Loucy (cell line): Measurements from ENCODE around the gene TEKT3.

Experiments
- H2AFZ ChIP-seq: fragments of 200-600 bp; sonication (generic); 2 replicates; pipeline ENCODE4 v1.6.0; 2016; ENCODE audit warnings: antibody characterized with exemption, mild to moderate bottlenecking, low read length, moderate library complexity
- H3F3A ChIP-seq: fragments of 200-600 bp; 2 replicates; pipeline ENCODE4 v1.6.0; 2016; ENCODE audit warnings: antibody characterized with exemption, low read depth, mild to moderate bottlenecking
- H3K27me3 ChIP-seq: fragments of 200-600 bp; sonication (generic); 2 replicates; pipeline ENCODE4 v1.6.1; 2014; ENCODE audit warnings: low read length, mild to moderate bottlenecking; ENCODE audit not compliant: insufficient read depth, poor library complexity, severe bottlenecking
- H3K36me3 ChIP-seq: fragments of 200-600 bp; sonication (generic); 2 replicates; pipeline ENCODE4 v1.6.1; 2016; ENCODE audit warnings: low read length; ENCODE audit not compliant: insufficient read depth
- H3K4me1 ChIP-seq: fragments of 200-600 bp; sonication (generic); 2 replicates; pipeline ENCODE4 v1.5.1; 2014; ENCODE audit warnings: low read length, mild to moderate bottlenecking; ENCODE audit not compliant: insufficient read depth, poor library complexity, severe bottlenecking
- H3K4me2 ChIP-seq: fragments of 200-600 bp; sonication (generic); 2 replicates; pipeline ENCODE4 v1.6.0; 2014; ENCODE audit warnings: antibody characterized with exemption, low read length, low read depth, mild to moderate bottlenecking; ENCODE audit not compliant: poor library complexity, severe bottlenecking
- H3K4me3 ChIP-seq: fragments of 200-600 bp; sonication (generic); 2 replicates; pipeline ENCODE4 v1.5.1; 2014; ENCODE audit warnings: low read length, mild to moderate bottlenecking, mixed read lengths; ENCODE audit not compliant: poor library complexity, severe bottlenecking
- H3K79me2 ChIP-seq: fragments of 200-600 bp; sonication (generic); 2 replicates; pipeline ENCODE4 v1.6.1; 2014; ENCODE audit warnings: low read length; ENCODE audit not compliant: insufficient read depth
- H3K9ac ChIP-seq: fragments of 200-600 bp; sonication (generic); 2 replicates; pipeline ENCODE4 v1.6.0; 2014; ENCODE audit warnings: mild to moderate bottlenecking, low read depth, low read length, moderate library complexity; ENCODE audit not compliant: poor library complexity, severe bottlenecking
- H3K9me2 ChIP-seq: fragments of 200-600 bp; sonication (generic); replicated peaks from 2 replicates; pipeline ENCODE4 v1.6.1; 2016; ENCODE audit warnings: low read depth, low read length, mixed read lengths
- H3K9me3 ChIP-seq: fragments of 200-600 bp; sonication (generic); 2 replicates; pipeline ENCODE4 v1.6.1; 2014; ENCODE audit warnings: mild to moderate bottlenecking, antibody characterized with exemption, low read length, low read depth; ENCODE audit not compliant: insufficient read depth
- H4K20me1 ChIP-seq: fragments of 200-600 bp; sonication (generic); 2 replicates; pipeline ENCODE4 v1.6.0; 2014; ENCODE audit warnings: antibody characterized with exemption, low read length, mild to moderate bottlenecking; ENCODE audit not compliant: insufficient read depth, poor library complexity, severe bottlenecking
- EZH2phosphoT487 ChIP-seq: fragments of 200-600 bp; IDR thresholded peaks from 2 replicates; pipeline ENCODE4 v1.6.1; 2018; ENCODE audit warnings: antibody characterized with exemption, mild to moderate bottlenecking, moderate library complexity, borderline replicate concordance
- TF ChIP-seq, protein P1 (sequence below): fragments of 200-600 bp; sonication (generic); conservative IDR thresholded peaks from 2 replicates; pipeline ENCODE4 v1.5.1; 2014; ENCODE audit warnings: mild to moderate bottlenecking, antibody characterized with exemption, low read length

Gene TEKT3

DNA sequence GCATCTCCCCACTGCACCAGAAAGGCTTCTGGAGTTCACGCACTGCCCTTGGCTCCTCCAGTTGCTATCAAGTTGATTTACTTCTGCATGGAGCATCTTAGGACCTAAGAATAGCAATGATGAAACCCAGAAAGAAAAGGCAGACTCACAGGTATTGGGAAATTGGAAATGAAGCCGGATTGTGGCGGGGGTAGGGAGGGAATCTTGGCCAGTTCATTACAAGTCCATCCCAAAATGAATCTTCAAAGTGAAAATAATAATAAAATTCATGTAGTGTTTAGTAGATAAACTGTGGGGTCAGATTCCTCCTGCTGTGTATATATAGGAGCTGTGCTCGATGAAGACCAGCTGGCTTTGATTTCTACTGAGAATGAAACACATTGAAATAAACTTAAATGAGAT is 33.7 kb downstream of the TEKT3 start:
- H3K9me3 ChIP-seq = no peaks in the 10 kb centered on the region
- no peak overlapping the region for H3K4me3 ChIP-seq
- H3K9ac ChIP-seq = no peak overlapping the region
- no peak overlapping the region for H3K4me2 ChIP-seq
- H3K4me1 ChIP-seq = no peaks in the 10 kb centered on the region
- no peaks in the 10 kb centered on the region; the same call in 1 of the 2 replicates for H3K9me2 ChIP-seq
- H3F3A ChIP-seq = no peaks in the 10 kb centered on the region
- no peak overlapping the region for H2AFZ ChIP-seq
- H3K36me3 ChIP-seq = no peaks in the 10 kb centered on the region
- no peaks in the 10 kb centered on the region for H3K79me2 ChIP-seq
- H3K27me3 ChIP-seq = no peaks in the 10 kb centered on the region
- no peaks in the 10 kb centered on the region for H4K20me1 ChIP-seq
- TF ChIP-seq, protein P1, sequence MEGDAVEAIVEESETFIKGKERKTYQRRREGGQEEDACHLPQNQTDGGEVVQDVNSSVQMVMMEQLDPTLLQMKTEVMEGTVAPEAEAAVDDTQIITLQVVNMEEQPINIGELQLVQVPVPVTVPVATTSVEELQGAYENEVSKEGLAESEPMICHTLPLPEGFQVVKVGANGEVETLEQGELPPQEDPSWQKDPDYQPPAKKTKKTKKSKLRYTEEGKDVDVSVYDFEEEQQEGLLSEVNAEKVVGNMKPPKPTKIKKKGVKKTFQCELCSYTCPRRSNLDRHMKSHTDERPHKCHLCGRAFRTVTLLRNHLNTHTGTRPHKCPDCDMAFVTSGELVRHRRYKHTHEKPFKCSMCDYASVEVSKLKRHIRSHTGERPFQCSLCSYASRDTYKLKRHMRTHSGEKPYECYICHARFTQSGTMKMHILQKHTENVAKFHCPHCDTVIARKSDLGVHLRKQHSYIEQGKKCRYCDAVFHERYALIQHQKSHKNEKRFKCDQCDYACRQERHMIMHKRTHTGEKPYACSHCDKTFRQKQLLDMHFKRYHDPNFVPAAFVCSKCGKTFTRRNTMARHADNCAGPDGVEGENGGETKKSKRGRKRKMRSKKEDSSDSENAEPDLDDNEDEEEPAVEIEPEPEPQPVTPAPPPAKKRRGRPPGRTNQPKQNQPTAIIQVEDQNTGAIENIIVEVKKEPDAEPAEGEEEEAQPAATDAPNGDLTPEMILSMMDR = no peak
- TF ChIP-seq EZH2phosphoT487 = no peak

DNA sequence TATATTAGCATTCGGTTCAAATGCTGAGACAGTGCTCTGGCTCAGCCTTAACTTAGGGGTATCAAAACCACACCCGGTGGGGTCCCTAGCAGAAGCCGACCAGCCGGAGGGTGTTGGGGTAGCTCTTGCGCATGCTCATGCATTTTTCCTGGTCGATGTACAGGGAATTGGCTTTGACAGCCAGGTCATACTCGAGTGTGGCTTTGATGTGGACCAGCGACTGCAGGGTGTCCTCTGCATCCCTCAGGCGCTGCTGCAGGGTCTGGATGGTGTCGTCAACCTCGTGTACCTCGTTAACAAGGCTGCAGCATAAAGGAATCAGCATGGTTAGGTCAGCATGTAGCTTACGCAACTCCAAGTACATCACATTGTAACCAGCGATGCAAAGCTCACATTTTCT is 37.5 kb downstream of the TEKT3 start:
- Histone ChIP-seq H3K79me2 (no peaks in the 10 kb centered on the region), H3K9ac (no peak overlapping the region), H3K9me2 (no peaks in the 10 kb centered on the region), H3K4me2 (no peak overlapping the region), H3F3A (no peaks in the 10 kb centered on the region), H4K20me1 (no peaks in the 10 kb centered on the region), H3K4me3 (no peak overlapping the region), H3K4me1 (no peaks in the 10 kb centered on the region), H3K27me3 (no peaks in the 10 kb centered on the region), H2AFZ (no peak overlapping the region), H3K36me3 (no peaks in the 10 kb centered on the region), H3K9me3 (no peaks in the 10 kb centered on the region)
- TF ChIP-seq EZH2phosphoT487 = no peak
- TF ChIP-seq, protein P1 = no peak

DNA sequence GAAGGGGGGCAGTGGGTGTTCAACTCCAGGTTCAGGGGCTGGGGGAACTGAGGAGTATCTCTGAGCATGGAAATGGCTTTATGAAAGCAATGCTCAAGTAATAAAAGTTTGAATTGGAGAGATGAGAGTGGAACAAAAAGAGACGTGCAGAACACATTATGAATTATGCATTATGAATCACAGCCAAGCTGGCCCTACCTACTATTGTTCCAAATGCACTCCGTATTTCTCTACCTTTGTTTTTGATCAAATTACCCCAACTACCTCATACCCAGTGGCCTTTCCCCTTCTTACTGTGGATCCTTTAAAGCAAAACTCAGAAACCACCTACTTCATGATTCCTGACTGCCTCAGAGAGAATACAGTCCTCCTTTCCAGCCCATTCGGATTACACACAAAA is 38.1 kb downstream of the TEKT3 start:
- TF ChIP-seq, protein P1 = no peak
- TF ChIP-seq EZH2phosphoT487 = no peak
- Histone ChIP-seq H3K9me2 (no peaks in the 10 kb centered on the region), H3K9ac (no peak overlapping the region), H3K4me2 (no peak overlapping the region), H3K36me3 (no peaks in the 10 kb centered on the region), H3K9me3 (no peaks in the 10 kb centered on the region), H3F3A (no peaks in the 10 kb centered on the region), H3K79me2 (no peaks in the 10 kb centered on the region), H4K20me1 (no peaks in the 10 kb centered on the region), H3K4me3 (no peak overlapping the region), H3K27me3 (no peaks in the 10 kb centered on the region), H2AFZ (no peak overlapping the region), H3K4me1 (no peaks in the 10 kb centered on the region)
